ENCODE data around the gene YDJC.

GRCh38 chr22:21665047-21665851 lies 35.4 kb upstream of the YDJC start:
- TF ChIP-seq, protein P1, sequence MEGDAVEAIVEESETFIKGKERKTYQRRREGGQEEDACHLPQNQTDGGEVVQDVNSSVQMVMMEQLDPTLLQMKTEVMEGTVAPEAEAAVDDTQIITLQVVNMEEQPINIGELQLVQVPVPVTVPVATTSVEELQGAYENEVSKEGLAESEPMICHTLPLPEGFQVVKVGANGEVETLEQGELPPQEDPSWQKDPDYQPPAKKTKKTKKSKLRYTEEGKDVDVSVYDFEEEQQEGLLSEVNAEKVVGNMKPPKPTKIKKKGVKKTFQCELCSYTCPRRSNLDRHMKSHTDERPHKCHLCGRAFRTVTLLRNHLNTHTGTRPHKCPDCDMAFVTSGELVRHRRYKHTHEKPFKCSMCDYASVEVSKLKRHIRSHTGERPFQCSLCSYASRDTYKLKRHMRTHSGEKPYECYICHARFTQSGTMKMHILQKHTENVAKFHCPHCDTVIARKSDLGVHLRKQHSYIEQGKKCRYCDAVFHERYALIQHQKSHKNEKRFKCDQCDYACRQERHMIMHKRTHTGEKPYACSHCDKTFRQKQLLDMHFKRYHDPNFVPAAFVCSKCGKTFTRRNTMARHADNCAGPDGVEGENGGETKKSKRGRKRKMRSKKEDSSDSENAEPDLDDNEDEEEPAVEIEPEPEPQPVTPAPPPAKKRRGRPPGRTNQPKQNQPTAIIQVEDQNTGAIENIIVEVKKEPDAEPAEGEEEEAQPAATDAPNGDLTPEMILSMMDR (IDR thresholded peaks at IDR 0.05 in 4 of 5, conservative IDR thresholded peaks at IDR 0.05 in 1 of 5): no peak
- TF ChIP-seq POLR2A (IDR thresholded peaks at IDR 0.05): no peak

Measured in gastrocnemius medialis (tissue), 4 donors.